ENCODE measurements around the gene NT5C2. TPM values are rescaled to one million over a fixed set of nuclear protein-coding genes. Genes with fewer than 3 reads are reported as not detected.

Gene NT5C2
- total and polyA plus RNA-seq, 2 of the 8 experiments (the other 6 are each of a cell fraction or from before 2014, with no cell fraction given) = 35.2 to 106 TPM

DNA sequence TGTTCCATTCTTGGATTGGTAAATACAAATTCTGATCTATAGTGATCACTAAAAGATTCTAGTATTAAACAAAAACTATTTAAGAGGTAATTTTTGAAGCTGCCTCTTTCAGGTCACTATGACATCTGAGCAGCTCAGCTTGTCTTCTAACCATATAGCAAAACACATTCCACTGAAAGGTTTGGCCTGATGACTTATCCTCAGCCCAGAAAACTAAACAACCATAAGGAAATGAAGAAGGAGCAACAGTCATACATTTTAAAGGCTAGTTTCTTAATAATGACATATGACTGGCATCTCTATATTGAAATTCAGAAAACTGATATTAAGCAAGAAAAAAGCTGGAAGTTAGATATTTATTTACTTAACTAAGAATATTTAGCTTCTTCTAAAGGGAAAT, 24.6 kb downstream of the NT5C2 start:
- FAIRE-seq = no peak
- H3K27ac ChIP-seq (ENCODE audit: low read depth, low read length) = no peak overlapping the region
- TF ChIP-seq, protein P1, sequence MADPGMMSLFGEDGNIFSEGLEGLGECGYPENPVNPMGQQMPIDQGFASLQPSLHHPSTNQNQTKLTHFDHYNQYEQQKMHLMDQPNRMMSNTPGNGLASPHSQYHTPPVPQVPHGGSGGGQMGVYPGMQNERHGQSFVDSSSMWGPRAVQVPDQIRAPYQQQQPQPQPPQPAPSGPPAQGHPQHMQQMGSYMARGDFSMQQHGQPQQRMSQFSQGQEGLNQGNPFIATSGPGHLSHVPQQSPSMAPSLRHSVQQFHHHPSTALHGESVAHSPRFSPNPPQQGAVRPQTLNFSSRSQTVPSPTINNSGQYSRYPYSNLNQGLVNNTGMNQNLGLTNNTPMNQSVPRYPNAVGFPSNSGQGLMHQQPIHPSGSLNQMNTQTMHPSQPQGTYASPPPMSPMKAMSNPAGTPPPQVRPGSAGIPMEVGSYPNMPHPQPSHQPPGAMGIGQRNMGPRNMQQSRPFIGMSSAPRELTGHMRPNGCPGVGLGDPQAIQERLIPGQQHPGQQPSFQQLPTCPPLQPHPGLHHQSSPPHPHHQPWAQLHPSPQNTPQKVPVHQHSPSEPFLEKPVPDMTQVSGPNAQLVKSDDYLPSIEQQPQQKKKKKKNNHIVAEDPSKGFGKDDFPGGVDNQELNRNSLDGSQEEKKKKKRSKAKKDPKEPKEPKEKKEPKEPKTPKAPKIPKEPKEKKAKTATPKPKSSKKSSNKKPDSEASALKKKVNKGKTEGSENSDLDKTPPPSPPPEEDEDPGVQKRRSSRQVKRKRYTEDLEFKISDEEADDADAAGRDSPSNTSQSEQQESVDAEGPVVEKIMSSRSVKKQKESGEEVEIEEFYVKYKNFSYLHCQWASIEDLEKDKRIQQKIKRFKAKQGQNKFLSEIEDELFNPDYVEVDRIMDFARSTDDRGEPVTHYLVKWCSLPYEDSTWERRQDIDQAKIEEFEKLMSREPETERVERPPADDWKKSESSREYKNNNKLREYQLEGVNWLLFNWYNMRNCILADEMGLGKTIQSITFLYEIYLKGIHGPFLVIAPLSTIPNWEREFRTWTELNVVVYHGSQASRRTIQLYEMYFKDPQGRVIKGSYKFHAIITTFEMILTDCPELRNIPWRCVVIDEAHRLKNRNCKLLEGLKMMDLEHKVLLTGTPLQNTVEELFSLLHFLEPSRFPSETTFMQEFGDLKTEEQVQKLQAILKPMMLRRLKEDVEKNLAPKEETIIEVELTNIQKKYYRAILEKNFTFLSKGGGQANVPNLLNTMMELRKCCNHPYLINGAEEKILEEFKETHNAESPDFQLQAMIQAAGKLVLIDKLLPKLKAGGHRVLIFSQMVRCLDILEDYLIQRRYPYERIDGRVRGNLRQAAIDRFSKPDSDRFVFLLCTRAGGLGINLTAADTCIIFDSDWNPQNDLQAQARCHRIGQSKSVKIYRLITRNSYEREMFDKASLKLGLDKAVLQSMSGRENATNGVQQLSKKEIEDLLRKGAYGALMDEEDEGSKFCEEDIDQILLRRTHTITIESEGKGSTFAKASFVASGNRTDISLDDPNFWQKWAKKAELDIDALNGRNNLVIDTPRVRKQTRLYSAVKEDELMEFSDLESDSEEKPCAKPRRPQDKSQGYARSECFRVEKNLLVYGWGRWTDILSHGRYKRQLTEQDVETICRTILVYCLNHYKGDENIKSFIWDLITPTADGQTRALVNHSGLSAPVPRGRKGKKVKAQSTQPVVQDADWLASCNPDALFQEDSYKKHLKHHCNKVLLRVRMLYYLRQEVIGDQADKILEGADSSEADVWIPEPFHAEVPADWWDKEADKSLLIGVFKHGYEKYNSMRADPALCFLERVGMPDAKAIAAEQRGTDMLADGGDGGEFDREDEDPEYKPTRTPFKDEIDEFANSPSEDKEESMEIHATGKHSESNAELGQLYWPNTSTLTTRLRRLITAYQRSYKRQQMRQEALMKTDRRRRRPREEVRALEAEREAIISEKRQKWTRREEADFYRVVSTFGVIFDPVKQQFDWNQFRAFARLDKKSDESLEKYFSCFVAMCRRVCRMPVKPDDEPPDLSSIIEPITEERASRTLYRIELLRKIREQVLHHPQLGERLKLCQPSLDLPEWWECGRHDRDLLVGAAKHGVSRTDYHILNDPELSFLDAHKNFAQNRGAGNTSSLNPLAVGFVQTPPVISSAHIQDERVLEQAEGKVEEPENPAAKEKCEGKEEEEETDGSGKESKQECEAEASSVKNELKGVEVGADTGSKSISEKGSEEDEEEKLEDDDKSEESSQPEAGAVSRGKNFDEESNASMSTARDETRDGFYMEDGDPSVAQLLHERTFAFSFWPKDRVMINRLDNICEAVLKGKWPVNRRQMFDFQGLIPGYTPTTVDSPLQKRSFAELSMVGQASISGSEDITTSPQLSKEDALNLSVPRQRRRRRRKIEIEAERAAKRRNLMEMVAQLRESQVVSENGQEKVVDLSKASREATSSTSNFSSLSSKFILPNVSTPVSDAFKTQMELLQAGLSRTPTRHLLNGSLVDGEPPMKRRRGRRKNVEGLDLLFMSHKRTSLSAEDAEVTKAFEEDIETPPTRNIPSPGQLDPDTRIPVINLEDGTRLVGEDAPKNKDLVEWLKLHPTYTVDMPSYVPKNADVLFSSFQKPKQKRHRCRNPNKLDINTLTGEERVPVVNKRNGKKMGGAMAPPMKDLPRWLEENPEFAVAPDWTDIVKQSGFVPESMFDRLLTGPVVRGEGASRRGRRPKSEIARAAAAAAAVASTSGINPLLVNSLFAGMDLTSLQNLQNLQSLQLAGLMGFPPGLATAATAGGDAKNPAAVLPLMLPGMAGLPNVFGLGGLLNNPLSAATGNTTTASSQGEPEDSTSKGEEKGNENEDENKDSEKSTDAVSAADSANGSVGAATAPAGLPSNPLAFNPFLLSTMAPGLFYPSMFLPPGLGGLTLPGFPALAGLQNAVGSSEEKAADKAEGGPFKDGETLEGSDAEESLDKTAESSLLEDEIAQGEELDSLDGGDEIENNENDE (IDR thresholded peaks at IDR 0.05; ENCODE audit: insufficient replicate concordance, low read length) = no peak

More for the DNA sequence above, 24.6 kb downstream of the NT5C2 start:
- no peaks in the 10 kb centered on the region for H3K4me1 ChIP-seq (replicated peaks in 1 of 4; ENCODE audit: control insufficient read depth in 3 of 4, insufficient read depth in 4 of 4, low read length in 3 of 4)
- no peak overlapping the region for H3K14ac ChIP-seq (ENCODE audit: insufficient read length)
- H3K27me3 ChIP-seq (replicated peaks in 1 of 4; ENCODE audit: control insufficient read depth in 3 of 4, extremely low read depth in 1 of 4, insufficient read depth in 3 of 4, low read length in 3 of 4) = no peaks in the 10 kb centered on the region
- ChIA-PET CTCF (ENCODE audit: partially characterized antibody) (interaction anchor here (0.6 to 1.5 kb wide), 5 partner anchors 8 to 76 kb away, joined by 3 to 8 read pairs (median 3); no protein-coding TSS in a partner anchor), POLR2A (ENCODE audit: partially characterized antibody) (interaction anchor here (0.6 kb wide), 2 partner anchors 28 to 1579 kb away, joined by 3 to 5 read pairs; no protein-coding TSS in a partner anchor)
- H2AK5ac ChIP-seq (ENCODE audit: low read depth, low read length) = no peak overlapping the region
- H4K20me1 ChIP-seq (replicated peaks in 1 of 2; ENCODE audit: control insufficient read depth in 1 of 2, insufficient read depth in 2 of 2, low read length in 2 of 2) = peaks cover 0 to 3% of the 10 kb centered on the region in 2 experiments
- H4K5ac ChIP-seq (ENCODE audit: insufficient read length, low read depth, low read length) = no peak overlapping the region
- H3K9me3 ChIP-seq (ENCODE audit: insufficient read depth in 2 of 2, low read depth in 1 of 2, low read length in 1 of 2) = no peaks in the 10 kb centered on the region
- no peak overlapping the region for H3K4me3 ChIP-seq (ENCODE audit: extremely low read depth in 1 of 4, insufficient read depth in 2 of 4, low read depth in 3 of 4, low read length in 4 of 4)
- no peaks in the 10 kb centered on the region for H3K79me1 ChIP-seq (ENCODE audit: low read depth, low read length)
- H3K4me2 ChIP-seq (ENCODE audit: insufficient read depth in 1 of 2, low read depth in 2 of 2, low read length in 2 of 2) = no peak overlapping the region
- peaks cover 0 to 24% (median 9%) of the 10 kb centered on the region in 4 experiments; a peak in 7 of 8 replicates for H3K36me3 ChIP-seq (ENCODE audit: control insufficient read depth in 2 of 4, insufficient read depth in 4 of 4, low read length in 3 of 4)
- DNase-seq (ENCODE audit: low read depth in 1 of 2, low spot score in 2 of 2) = no peak
- no peak overlapping the region for H2AFZ ChIP-seq (ENCODE audit: low read length)
- H3K23ac ChIP-seq (ENCODE audit: insufficient read length) = no peak overlapping the region
- no peak overlapping the region for H3K9ac ChIP-seq (replicated peaks in 1 of 4; ENCODE audit: extremely low read depth in 1 of 4, low read depth in 3 of 4, low read length in 3 of 4)
- no peak overlapping the region for H2BK15ac ChIP-seq (ENCODE audit: low read length)
- H2BK12ac ChIP-seq (ENCODE audit: low read depth, low read length) = no peak overlapping the region
- no peak overlapping the region for H2BK20ac ChIP-seq (ENCODE audit: low read length)
- H4K8ac ChIP-seq (ENCODE audit: extremely low read depth, insufficient read depth, low read length) = no peak overlapping the region
- no peak overlapping the region for H3K56ac ChIP-seq (replicated peaks; ENCODE audit: insufficient read length, low read depth, low read length)
- H3K79me2 ChIP-seq (ENCODE audit: control insufficient read depth in 1 of 2, insufficient read depth in 2 of 2, low read length in 2 of 2) = peaks cover 0 to 3% of the 10 kb centered on the region in 2 experiments; a peak in 1 of 4 replicates
- no peak overlapping the region for H3K4ac ChIP-seq (replicated peaks; ENCODE audit: insufficient read length, low read depth, low read length)
- H2BK5ac ChIP-seq (ENCODE audit: low read depth, low read length) = no peak overlapping the region
- H3K18ac ChIP-seq (ENCODE audit: extremely low read depth, low read length) = no peak overlapping the region
- no peaks in the 10 kb centered on the region for H3K23me2 ChIP-seq (ENCODE audit: low read depth, low read length)
- no peak overlapping the region for H2BK120ac ChIP-seq (replicated peaks; ENCODE audit: low read depth, low read length)
- no peak overlapping the region for H4K91ac ChIP-seq (replicated peaks; ENCODE audit: insufficient read length, low read length)
